GM19397 (cell line): ENCODE results near the gene RBFOX2.

Experiments
- ATAC-seq: cut with Tn5 transposase; IDR thresholded peaks from one replicate; pipeline ENCODE4 v1.9.1; 2021; ENCODE audit warnings: mild to moderate bottlenecking, moderate library complexity; ENCODE audit not compliant: unreplicated experiment

Gene RBFOX2

DNA sequence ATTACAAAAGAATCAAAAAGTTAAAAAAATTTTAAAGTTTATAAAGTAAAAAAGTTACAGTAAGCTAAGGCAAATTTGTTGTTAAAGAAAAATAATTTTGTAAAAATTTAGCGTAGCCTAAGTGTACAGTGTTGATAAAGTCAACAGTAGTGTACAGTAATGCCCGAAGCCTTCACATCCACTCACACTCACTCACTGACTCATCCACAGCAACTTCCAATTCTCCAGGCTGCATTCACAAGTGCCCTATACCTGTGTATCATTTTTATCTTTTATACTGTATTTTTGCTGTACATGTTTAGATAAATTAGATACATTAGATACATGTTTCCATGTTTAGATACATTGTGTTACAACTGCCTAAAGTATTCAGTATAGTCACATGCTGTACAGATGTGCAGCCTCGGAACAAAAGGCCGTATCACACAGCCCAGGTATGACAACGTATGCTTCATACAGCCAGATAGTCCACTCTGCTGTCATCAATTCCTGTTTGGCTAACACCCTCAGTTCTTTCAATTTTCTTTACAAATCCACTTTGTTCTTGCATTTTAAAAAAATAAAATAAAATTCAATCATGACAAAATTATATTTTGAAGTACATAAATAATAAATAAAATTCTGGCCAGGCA lies 80.7 kb downstream of the RBFOX2 start:
- ATAC-seq, result no peak

DNA sequence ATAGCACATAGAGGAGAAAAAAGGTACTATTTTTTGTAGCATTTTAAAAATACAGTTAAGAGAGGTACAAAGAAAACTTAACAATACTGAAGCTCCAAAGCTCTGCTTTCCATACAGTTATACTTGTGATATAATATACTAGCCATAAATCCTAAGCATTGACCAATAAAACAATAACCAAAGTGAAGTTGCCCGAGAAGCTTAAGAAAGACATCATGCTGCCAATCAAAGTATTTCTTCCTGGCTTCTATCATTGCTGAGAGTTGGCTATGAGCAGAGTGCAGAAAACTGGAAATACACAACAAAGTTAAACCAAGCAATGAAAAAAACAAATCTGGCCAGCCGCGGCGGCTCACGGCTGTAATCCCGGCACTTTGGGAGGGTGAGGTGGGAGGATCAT lies 84.2 kb downstream of the RBFOX2 start:
- ATAC-seq, result no peak

DNA sequence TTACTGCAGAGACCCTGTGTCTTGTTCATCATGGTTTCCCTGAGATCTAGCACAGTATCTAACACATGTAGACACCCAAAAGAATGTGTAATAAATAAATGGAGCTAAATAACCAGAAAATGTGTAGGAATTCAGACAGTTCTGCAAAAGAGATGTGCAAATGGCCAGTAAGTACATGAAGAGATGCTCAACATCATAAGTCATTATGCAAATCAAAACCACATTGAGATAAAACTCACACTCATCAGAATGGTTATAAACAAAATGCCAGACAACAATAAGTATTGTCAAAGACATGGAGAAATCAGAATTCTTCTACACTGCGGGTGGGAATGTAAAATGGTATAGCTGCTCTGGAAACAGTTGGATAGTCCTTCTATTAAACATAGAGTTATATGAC lies 88.5 kb downstream of the RBFOX2 start:
- ATAC-seq, result no peak

GRCh38 chr22:35938226-35938625 lies 90.4 kb downstream of the RBFOX2 start:
- no peak for ATAC-seq

DNA sequence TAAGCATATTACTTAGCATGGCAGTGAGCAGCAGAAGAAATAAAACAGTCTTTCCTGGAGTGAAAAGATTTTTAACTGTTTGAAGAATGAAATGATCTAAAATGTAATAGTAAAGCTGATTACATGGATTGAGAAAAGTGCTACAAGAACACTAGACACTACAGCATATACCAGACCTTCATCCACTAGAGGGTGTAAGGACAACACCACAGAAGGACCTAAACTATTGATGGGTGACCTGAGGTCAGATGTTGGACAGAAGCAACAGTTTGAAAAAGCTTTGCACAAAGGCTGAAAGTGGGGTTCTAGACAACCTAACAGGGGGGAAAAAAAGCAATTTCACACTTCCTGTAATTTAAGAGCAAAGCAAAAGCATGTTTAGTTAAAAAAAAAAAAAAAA lies 97.7 kb downstream of the RBFOX2 start:
- ATAC-seq, result no peak

DNA sequence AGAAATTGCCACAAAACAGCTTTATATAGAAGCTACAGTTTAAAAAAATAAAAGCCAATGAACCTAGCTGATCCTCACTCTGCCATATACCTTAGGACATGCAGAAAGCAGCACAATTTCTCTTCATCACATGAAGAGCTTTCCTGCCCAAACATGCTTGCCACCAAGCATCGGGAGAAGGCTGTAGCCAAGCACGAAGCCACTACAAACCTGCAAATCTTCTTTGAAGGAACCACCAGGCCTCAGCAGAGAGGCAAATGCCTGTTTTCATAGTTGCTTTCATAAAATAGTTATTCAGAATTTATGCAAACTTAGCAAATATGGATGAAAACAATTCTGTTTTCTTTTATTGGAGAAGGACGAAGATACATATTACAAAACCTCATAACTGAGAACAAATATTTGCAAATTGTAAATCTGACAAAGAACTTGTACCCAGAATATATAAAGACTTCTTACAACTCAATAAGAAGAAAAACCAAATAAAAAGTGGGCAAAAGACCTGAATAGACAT lies 100.3 kb downstream of the RBFOX2 start:
- ATAC-seq, result no peak

DNA sequence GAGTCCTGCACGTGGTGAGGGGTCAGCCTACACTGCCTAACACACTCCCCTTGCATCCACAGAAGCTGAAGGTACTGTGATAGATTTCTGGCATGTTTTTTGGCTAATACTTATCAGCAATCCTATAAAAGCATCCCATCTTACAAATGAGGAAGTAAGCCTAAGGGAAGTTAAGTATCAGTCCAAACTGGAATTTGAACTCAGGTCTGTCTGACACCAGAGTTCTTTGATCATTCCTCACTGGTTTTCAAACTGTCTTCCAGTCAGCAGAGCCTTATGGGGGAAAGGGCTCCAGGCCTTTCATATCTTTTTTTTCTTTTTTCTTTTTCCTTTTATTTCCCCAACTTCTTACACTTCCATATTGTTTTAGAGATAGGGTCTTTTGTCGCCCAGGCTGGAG lies 105.6 kb downstream of the RBFOX2 start:
- ATAC-seq, result no peak

GRCh38 chr22:35921777-35922176 lies 106.8 kb downstream of the RBFOX2 start:
- no peak for ATAC-seq

DNA sequence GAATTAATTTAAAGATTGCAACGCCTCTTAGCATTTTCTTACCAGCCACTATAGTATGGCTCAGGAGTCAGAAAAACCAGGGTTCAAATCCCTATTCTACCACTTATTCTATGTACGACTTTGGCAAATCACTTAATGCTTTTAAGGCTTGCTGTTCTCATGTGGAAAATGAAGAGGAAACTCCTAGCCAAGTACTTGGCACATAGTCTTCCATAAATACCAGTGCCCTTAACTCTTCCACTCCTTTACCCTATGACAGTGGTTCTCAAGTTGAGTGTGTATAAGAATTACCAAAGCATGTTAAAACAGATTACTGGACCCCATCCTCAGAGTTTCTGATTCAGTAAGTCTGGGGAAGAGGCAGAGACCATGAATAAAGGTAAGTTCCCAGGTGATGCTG lies 107.6 kb downstream of the RBFOX2 start:
- no peak for ATAC-seq

GRCh38 chr22:35919002-35919542 lies 109.6 kb downstream of the RBFOX2 start:
- no peak for ATAC-seq

- no peak for ATAC-seq
Observed at GRCh38 chr22:35918456-35918855, 110.2 kb downstream of the RBFOX2 start.

GRCh38 chr22:35917651-35918050 lies 111.0 kb downstream of the RBFOX2 start:
- no peak for ATAC-seq

GRCh38 chr22:35915477-35916013 lies 113.1 kb downstream of the RBFOX2 start:
- ATAC-seq, result no peak

- no peak for ATAC-seq
Observed at GRCh38 chr22:35914665-35915476, 113.8 kb downstream of the RBFOX2 start.

DNA sequence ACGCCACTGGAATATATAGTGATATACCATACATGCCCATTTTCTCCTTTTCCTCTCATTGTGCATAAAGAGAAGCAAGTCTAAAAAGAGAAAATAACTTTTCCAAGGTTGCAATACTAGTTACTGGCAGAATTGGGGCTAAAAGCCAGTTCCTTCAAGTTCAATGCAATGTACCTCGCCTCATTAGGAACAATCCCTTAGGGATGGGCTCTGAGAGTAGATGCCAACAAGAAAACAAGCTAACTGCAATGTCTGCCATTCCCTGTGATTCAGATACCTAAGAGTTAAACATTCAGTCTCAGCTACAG lies 114.3 kb downstream of the RBFOX2 start:
- ATAC-seq, result no peak

DNA sequence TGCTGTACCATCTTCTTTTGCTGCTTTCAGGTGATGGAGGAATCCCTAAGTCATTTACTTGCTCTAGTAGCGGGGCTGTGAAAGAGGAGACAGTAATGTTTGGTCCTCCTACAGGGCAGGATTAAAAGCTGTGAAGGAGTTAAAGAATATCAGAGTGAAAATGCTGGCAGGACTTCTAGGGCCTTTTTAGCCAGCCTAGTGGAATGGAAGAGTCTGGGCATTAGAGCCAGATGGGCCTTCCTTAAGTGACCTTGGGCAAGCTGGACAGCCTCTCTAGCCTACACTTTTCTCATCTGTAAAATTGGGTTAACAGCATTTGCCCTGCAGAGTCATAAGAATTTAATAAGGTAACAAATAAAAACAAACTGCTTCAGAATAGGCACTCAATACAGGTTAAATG lies 114.7 kb downstream of the RBFOX2 start:
- ATAC-seq, result no peak

GRCh38 chr22:35912658-35913057 lies 116.0 kb downstream of the RBFOX2 start:
- no peak for ATAC-seq

DNA sequence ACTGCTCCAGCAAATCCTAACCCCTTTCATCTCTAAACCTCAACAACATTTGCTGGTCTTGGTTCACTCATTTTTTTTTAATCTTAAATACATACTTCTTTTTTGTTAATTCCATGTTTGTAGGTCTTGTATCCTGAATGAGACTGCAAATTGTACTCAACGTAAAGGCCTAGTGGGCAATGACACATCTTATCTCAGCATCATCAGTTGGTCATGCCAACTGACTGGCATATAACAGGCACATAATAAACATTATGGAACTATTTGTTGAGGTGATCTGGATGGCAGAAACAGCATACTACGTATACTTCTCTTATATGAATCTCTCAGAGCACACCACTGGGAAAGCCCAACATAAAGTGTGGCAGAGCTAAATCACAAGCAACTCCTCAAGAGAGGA lies 116.7 kb downstream of the RBFOX2 start:
- ATAC-seq, result no peak

- ATAC-seq, result no peak
Observed at GRCh38 chr22:35910926-35911325, 117.7 kb downstream of the RBFOX2 start.

- ATAC-seq, result no peak
Observed at GRCh38 chr22:35910003-35910769, 118.4 kb downstream of the RBFOX2 start.

DNA sequence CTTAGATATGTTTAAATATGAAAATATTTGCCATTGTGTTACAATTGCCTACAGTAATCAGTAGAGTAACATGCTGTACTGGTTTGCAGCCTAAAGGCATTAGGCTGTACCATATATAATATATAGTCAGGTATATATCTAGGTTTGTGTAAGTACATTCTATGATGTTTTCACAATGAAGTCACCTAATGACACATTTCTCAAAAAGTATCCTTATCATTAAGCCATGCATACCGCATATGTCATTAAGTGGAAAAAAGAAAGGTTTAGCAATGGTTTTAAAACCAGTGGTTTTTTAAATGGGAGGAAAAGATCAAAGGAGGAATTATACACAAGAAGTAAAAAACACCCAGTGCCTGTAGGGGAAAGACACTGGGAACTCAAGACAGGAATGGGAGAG lies 122.7 kb downstream of the RBFOX2 start:
- no peak for ATAC-seq
